Activated T-cell treated with anti-CD3 and anti-CD28 coated beads, Interleukin-2, amount 50 U/mL, for 72 hours (primary cell): Measurements from ENCODE around the gene PNPLA3. TPM values are rescaled to one million over a fixed set of nuclear protein-coding genes. Genes with fewer than 3 reads are reported as not detected.
A peak's percentile ranks its signal among the peaks of the same experiment; 100 is the strongest.

Experiments used
- ATAC-seq, 2 donors: fragments of 150-1000 bp; cut with Tn5 transposase; replicated peaks in 1 of 2; 2 replicates each; pipeline ENCODE4 v1.10.0; 2021; ENCODE audit warnings: moderate library complexity in 2 of 2, mild to moderate bottlenecking in 1 of 2
- DNase-seq, 2 donors: peaks; one replicate each; pipeline ENCODE4 v3.0.0; 2021 to 2022; ENCODE audit warnings: mixed read lengths in 1 of 2
- H3K27ac Mint-ChIP-seq: one replicate; pipeline ENCODE4 v1.8.0; 2022; ENCODE audit warnings: mild to moderate bottlenecking, moderate library complexity, mixed read lengths
- H3K27me3 Mint-ChIP-seq: one replicate; pipeline ENCODE4 v1.8.0; 2022; ENCODE audit warnings: low read depth, mixed read lengths
- H3K36me3 Mint-ChIP-seq, 2 donors: one replicate each; pipeline ENCODE4 v1.8.0; 2022; ENCODE audit warnings: mixed read lengths in 2 of 2, mild to moderate bottlenecking in 1 of 2; ENCODE audit not compliant: insufficient read depth in 2 of 2
- H3K4me1 Mint-ChIP-seq: one replicate; pipeline ENCODE4 v1.8.0; 2022; ENCODE audit warnings: low read depth, mixed read lengths
- H3K4me3 Mint-ChIP-seq, 2 donors: one replicate each; pipeline ENCODE4 v1.8.0; 2022; ENCODE audit warnings: mild to moderate bottlenecking in 2 of 2, mixed read lengths in 2 of 2, moderate library complexity in 2 of 2
- H3K9me3 Mint-ChIP-seq, 2 donors: one replicate each; pipeline ENCODE4 v1.8.0; 2022; ENCODE audit warnings: mixed read lengths in 2 of 2
- total RNA-seq, 2 donors: library from RNA; stranded (reverse); gene quantifications; one replicate each; pipeline ENCODE4 v1.2.3, GENCODE V29; 2022

The PNPLA3 gene
- total RNA-seq, 2 donors from 2014 or later, result 0.25 to 0.60 TPM

DNA sequence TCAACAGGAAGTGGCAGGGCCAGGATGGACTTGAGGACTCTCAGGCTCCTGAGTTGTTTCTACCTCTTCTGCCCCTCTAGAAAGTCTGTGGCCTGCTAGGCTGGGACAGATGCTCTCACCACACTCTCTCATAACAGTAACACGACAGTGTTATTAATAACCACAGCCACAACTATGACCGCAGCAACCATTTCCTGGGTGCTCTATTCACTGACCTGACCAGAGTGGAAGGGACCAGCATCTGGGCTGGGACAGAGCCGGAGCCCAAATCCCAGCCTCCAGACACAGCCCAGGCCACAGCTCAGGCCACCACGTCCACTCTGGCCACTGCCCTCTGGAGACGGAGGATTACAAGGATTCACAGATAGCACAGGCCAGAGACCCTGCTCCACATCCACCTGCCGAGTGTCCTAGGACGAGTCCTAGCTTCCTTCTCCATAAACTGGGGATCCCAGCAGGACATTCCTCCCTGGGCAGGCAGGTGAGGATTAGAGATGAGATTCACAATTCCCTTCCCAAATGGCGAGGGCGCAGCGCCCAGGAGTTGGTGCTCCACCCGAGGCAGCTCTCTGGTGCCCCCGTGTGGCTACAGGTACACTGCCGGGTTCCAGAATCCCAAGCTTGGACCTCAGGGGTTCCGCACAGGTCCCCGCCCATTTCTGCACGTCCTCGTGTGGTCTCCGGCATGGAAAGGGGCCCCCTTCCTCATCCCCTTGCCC is 38.8 kb upstream of the PNPLA3 start:
- Mint-ChIP-seq H3K36me3 (no peaks in the 10 kb centered on the region), H3K27me3 (peaks cover 32% of the 10 kb centered on the region)
- peak; percentile 56 to 62 for DNase-seq

GRCh38 chr22:43885319-43885671 is 38.3 kb upstream of the PNPLA3 start:
- H3K4me3 Mint-ChIP-seq, result no peak overlapping the region
- H3K27ac Mint-ChIP-seq, result no peak overlapping the region
- DNase-seq, result no peak
- no peak for ATAC-seq
- H3K27me3 Mint-ChIP-seq, result peaks cover 32% of the 10 kb centered on the region
- H3K4me1 Mint-ChIP-seq, result no peaks in the 10 kb centered on the region
- H3K9me3 Mint-ChIP-seq, result no peaks in the 10 kb centered on the region
- no peaks in the 10 kb centered on the region for H3K36me3 Mint-ChIP-seq

More for the DNA sequence above, 38.8 kb upstream of the PNPLA3 start:
- no peak overlapping the region for H3K27ac Mint-ChIP-seq
- H3K4me1 Mint-ChIP-seq, result no peaks in the 10 kb centered on the region
- peak; percentile 29 to 34 for ATAC-seq
- H3K4me3 Mint-ChIP-seq, result no peak overlapping the region
- H3K9me3 Mint-ChIP-seq, result no peaks in the 10 kb centered on the region

DNA sequence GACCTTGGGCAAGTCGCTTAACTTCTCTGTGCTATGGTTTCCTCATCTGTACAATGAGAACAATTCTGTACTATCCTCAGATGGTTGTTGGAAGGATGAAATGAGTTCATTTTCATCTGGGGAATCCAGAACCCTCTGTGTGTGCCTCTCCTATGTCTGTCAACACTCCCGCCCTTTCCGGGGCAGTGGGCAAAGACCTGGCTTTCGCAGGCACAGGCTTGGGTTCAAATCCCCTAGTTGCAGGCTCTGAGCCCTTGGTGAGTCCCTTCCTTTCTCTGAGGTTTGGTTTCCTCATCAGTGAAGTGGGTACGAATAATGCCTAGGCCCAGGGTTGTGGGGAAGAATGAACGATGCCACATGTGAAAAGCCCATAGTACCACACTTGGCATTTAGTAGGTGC is 37.8 kb upstream of the PNPLA3 start:
- Mint-ChIP-seq H3K27ac (no peak overlapping the region), H3K27me3 (peaks cover 32% of the 10 kb centered on the region), H3K9me3 (no peaks in the 10 kb centered on the region), H3K4me3 (no peak overlapping the region), H3K36me3 (no peaks in the 10 kb centered on the region), H3K4me1 (no peaks in the 10 kb centered on the region)
- DNase-seq, result no peak
- no peak for ATAC-seq

- ATAC-seq, result no peak
- H3K27ac Mint-ChIP-seq, result no peak overlapping the region
- H3K4me3 Mint-ChIP-seq, result no peak overlapping the region
- H3K36me3 Mint-ChIP-seq, result no peaks in the 10 kb centered on the region
- H3K9me3 Mint-ChIP-seq, result no peaks in the 10 kb centered on the region
- H3K4me1 Mint-ChIP-seq, result no peaks in the 10 kb centered on the region
- H3K27me3 Mint-ChIP-seq, result peaks cover 32% of the 10 kb centered on the region
- DNase-seq, result no peak
Measured at GRCh38 chr22:43886231-43886630, 37.4 kb upstream of the PNPLA3 start.

- DNase-seq (no peak), ATAC-seq (no peak)
- Mint-ChIP-seq H3K4me3 (no peak overlapping the region), H3K36me3 (no peaks in the 10 kb centered on the region), H3K27ac (no peak overlapping the region), H3K4me1 (no peaks in the 10 kb centered on the region), H3K9me3 (no peaks in the 10 kb centered on the region), H3K27me3 (peaks cover 34% of the 10 kb centered on the region)
Measured at GRCh38 chr22:43887391-43887790, 36.2 kb upstream of the PNPLA3 start.

GRCh38 chr22:43888740-43889139 is 34.9 kb upstream of the PNPLA3 start:
- no peak overlapping the region for H3K27ac Mint-ChIP-seq
- H3K36me3 Mint-ChIP-seq, result no peaks in the 10 kb centered on the region
- no peak for DNase-seq
- no peaks in the 10 kb centered on the region for H3K9me3 Mint-ChIP-seq
- no peak overlapping the region for H3K4me3 Mint-ChIP-seq
- no peak for ATAC-seq
- no peaks in the 10 kb centered on the region for H3K4me1 Mint-ChIP-seq
- peaks cover 45% of the 10 kb centered on the region for H3K27me3 Mint-ChIP-seq

- Mint-ChIP-seq H3K4me1 (no peaks in the 10 kb centered on the region), H3K4me3 (no peak overlapping the region), H3K9me3 (no peaks in the 10 kb centered on the region), H3K27ac (no peak overlapping the region), H3K27me3 (peaks cover 49% of the 10 kb centered on the region), H3K36me3 (no peaks in the 10 kb centered on the region)
- ATAC-seq, result no peak
- no peak for DNase-seq
Measured at GRCh38 chr22:43889201-43889859, 34.3 kb upstream of the PNPLA3 start.

- Mint-ChIP-seq H3K27me3 (peaks cover 49% of the 10 kb centered on the region), H3K4me1 (no peaks in the 10 kb centered on the region), H3K9me3 (no peaks in the 10 kb centered on the region), H3K36me3 (no peaks in the 10 kb centered on the region), H3K4me3 (no peak overlapping the region), H3K27ac (no peak overlapping the region)
- ATAC-seq (no peak), DNase-seq (no peak)
Measured at GRCh38 chr22:43889860-43890253, 33.7 kb upstream of the PNPLA3 start.

DNA sequence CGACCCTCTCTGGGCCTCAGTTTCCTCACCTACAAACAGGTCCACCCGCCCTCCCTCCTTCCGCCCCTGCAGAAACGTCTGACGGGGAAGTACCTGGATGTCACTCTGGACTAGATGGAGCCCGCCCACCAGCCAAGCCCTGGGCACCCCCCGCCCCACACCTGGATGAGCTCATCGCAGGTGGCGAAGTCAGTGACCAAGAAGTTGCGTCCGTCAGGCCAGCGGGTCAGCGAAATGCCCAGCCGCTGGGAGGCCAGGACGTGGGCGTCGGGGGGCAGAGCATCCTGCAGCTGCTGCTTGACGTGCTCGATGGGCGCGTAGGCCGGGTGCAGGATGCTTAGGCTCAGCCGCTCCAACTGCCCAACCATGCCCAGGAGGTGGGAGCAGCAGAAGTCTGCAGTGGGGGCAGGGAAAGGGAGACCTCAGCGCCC is 32.7 kb upstream of the PNPLA3 start:
- no peaks in the 10 kb centered on the region for H3K36me3 Mint-ChIP-seq
- no peak overlapping the region for H3K27ac Mint-ChIP-seq
- ATAC-seq, result no peak
- no peak overlapping the region for H3K4me3 Mint-ChIP-seq
- H3K9me3 Mint-ChIP-seq, result no peaks in the 10 kb centered on the region
- H3K27me3 Mint-ChIP-seq, result peaks cover 43% of the 10 kb centered on the region
- no peak for DNase-seq
- no peaks in the 10 kb centered on the region for H3K4me1 Mint-ChIP-seq

GRCh38 chr22:43891360-43892182 is 32.0 kb upstream of the PNPLA3 start, which contains the start of gene PNPLA5:
Gene PNPLA5 (minus strand): TSS chr22:43892013. CDS start chr22:43891880, 133 bp downstream.
- H3K36me3 Mint-ChIP-seq, result no peaks in the 10 kb centered on the region
- no peaks in the 10 kb centered on the region for H3K9me3 Mint-ChIP-seq
- H3K27ac Mint-ChIP-seq, result no peak within 1 kb of the TSS
- ATAC-seq, result peak; percentile 51 to 65
- peak within 1 kb of the TSS; percentile 32 to 36 for H3K4me3 Mint-ChIP-seq
- peaks cover 42% of the 10 kb centered on the region for H3K27me3 Mint-ChIP-seq
- no peaks in the 10 kb centered on the region for H3K4me1 Mint-ChIP-seq
- DNase-seq, result peak; percentile 38 to 49

DNA sequence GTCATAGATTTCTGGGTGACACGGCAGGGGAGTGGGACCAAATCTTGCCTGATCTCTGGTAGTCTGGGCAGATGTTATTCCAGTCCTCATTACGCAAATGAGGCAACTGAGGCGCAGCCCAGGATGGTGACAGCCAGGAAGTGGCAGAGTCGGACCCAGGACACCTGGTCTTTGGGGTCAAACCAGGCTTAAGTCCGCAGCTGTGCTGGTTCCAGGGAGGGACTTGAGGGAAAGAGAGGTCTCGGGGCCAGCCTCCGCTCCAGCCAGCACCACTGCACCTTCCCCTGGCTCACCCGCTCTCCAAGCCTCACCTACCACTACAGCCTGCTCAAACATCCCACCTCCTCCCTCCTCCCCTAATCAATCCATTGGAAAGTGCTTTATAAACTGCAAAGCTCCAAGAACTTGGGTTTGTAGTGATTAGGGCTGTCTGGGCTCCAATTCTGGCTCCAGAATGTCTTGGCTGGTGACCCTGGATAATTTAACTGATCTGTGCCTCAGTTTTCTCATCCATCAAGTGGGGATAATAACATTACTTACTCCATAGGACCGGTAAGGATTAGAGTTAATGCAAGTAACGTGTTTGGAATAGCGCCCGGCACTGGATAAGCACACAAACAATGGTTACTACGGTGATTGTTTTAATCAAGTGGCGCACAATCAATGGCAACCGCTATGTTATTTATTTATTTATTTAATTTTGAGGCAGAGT is 31.3 kb upstream of the PNPLA3 start:
- Mint-ChIP-seq H3K4me1 (no peaks in the 10 kb centered on the region), H3K4me3 (peak overlapping the region in 1 of 2 donors; percentile 24), H3K36me3 (no peaks in the 10 kb centered on the region), H3K27ac (no peak overlapping the region), H3K27me3 (peaks cover 38% of the 10 kb centered on the region), H3K9me3 (no peaks in the 10 kb centered on the region)
- ATAC-seq (no peak), DNase-seq (no peak)

DNA sequence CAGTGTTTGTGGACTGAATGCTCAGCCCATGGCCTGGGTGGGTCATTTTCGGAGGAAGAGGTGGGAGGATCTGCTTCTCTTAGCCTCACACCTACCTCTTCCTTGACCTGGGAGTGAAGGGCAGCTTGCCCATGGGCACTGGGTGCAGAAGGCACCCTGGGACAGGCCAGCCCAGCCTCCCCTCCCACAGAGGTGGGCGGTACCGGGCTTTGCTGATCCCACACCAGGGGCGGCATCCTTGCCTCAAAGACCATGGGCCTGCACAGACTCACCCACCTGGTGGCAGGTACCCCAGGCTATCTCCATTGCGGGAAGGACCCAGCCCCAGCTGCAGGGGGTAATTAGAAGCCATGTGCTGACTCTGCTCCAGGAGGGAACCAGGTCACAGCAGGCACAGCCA is 30.3 kb upstream of the PNPLA3 start:
- H3K27me3 Mint-ChIP-seq, result peaks cover 31% of the 10 kb centered on the region
- no peaks in the 10 kb centered on the region for H3K4me1 Mint-ChIP-seq
- H3K27ac Mint-ChIP-seq, result no peak overlapping the region
- no peaks in the 10 kb centered on the region for H3K9me3 Mint-ChIP-seq
- no peaks in the 10 kb centered on the region for H3K36me3 Mint-ChIP-seq
- H3K4me3 Mint-ChIP-seq, result no peak overlapping the region
- DNase-seq (no peak), ATAC-seq (no peak)

DNA sequence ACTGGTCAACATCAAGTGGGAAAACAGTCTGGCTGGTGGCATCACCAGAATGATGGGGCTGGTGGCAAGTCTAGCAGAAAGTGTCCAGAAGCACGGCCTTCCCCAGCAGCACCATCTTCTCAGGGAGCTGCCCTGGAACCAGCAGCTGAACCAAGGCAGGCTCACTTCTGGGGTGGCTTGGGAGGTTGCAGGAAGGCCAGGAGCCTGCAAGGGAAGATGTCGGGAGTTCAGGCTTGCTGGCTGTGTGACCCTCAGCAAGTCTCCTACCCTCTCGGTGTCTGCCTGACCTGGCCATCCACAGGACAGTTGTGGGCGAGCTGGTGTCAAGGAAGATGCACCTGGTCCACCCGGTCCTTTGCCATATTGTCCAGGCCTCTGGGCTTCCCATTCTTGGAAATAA is 29.5 kb upstream of the PNPLA3 start:
- Mint-ChIP-seq H3K4me1 (no peaks in the 10 kb centered on the region), H3K9me3 (no peaks in the 10 kb centered on the region), H3K36me3 (no peaks in the 10 kb centered on the region), H3K27ac (no peak overlapping the region), H3K27me3 (peaks cover 23% of the 10 kb centered on the region), H3K4me3 (no peak overlapping the region)
- DNase-seq, result no peak
- no peak for ATAC-seq
